Loucy (cell line): Measurements from ENCODE around the gene ADGRD2.

ENCODE experiments used
- CTCF ChIP-seq: fragments of 200-600 bp; sonication (generic); conservative IDR thresholded peaks from 2 replicates; pipeline ENCODE4 v1.5.1; 2014; ENCODE audit warnings: mild to moderate bottlenecking, antibody characterized with exemption, low read length
- EZH2phosphoT487 ChIP-seq: fragments of 200-600 bp; IDR thresholded peaks from 2 replicates; pipeline ENCODE4 v1.6.1; 2018; ENCODE audit warnings: antibody characterized with exemption, mild to moderate bottlenecking, moderate library complexity, borderline replicate concordance

GRCh38 chr9:124448019-124448418 lies 2.2 kb upstream of the ADGRD2 start:
- TF ChIP-seq CTCF (no peak), EZH2phosphoT487 (no peak)
